ENCODE results near the gene OR2AT4. TPM values are rescaled to one million over a fixed set of nuclear protein-coding genes. Genes with fewer than 3 reads are reported as not detected.

The OR2AT4 gene
- total and polyA plus RNA-seq, 2 of the 8 experiments (the other 6 are each of a cell fraction or from before 2014, with no cell fraction given), result not detected

DNA sequence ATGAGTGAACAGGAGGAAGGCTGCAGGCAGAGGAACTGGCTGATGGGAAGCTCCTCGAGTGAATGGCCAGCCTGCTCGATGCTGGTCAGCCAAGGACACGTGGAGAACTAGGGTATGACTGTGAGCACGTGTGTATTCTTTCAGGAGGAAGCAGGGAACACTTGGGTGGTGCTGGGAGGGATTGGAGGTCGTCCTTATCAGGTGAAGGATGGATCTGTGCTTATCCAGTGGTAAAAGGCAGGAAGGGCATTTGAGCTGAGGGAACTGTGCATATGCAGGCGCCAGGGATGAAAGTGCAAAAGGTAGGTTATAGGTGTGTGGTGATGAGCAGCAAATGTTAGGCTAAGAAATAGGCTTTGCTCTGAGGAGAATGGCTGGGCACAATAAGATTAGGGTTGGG lies 44.5 kb upstream of the OR2AT4 start:
- ChIA-PET CTCF (ENCODE audit: partially characterized antibody) (interaction anchor here (0.9 to 29.8 kb wide), 45 partner anchors 11 to 282 kb away, joined by 3 to 952 read pairs (median 6); partner anchors contain the start of genes SLCO2B1 and TPBGL), POLR2A (ENCODE audit: partially characterized antibody) (interaction anchor here (1.1 to 1.5 kb wide), 3 partner anchors 64 to 118 kb away, joined by 3 to 4 read pairs (median 3); no protein-coding TSS in a partner anchor)
- Histone ChIP-seq H3K4me3 (ENCODE audit: extremely low read depth in 1 of 4, insufficient read depth in 2 of 4, low read depth in 3 of 4, low read length in 4 of 4) (no peak overlapping the region), H3K79me1 (ENCODE audit: low read depth, low read length) (no peaks in the 10 kb centered on the region), H4K91ac (replicated peaks; ENCODE audit: insufficient read length, low read length) (no peak overlapping the region), H4K20me1 (replicated peaks in 1 of 2; ENCODE audit: control insufficient read depth in 1 of 2, insufficient read depth in 2 of 2, low read length in 2 of 2) (peaks cover 0 to 2% of the 10 kb centered on the region in 2 experiments), H3K18ac (ENCODE audit: extremely low read depth, low read length) (no peak overlapping the region), H3K4me1 (replicated peaks in 1 of 4; ENCODE audit: control insufficient read depth in 3 of 4, insufficient read depth in 4 of 4, low read length in 3 of 4) (no peaks in the 10 kb centered on the region), H3K27ac (ENCODE audit: low read depth, low read length) (no peak overlapping the region), H2BK5ac (ENCODE audit: low read depth, low read length) (no peak overlapping the region), H3K27me3 (replicated peaks in 1 of 4; ENCODE audit: control insufficient read depth in 3 of 4, extremely low read depth in 1 of 4, insufficient read depth in 3 of 4, low read length in 3 of 4) (no peaks in the 10 kb centered on the region), H2BK120ac (replicated peaks; ENCODE audit: low read depth, low read length) (no peak overlapping the region), H3K9me3 (ENCODE audit: insufficient read depth in 2 of 2, low read depth in 1 of 2, low read length in 1 of 2) (peaks cover 0 to 2% of the 10 kb centered on the region in 2 experiments; a peak in 1 of 4 replicates), H3K4ac (replicated peaks; ENCODE audit: insufficient read length, low read depth, low read length) (no peak overlapping the region), H3K4me2 (ENCODE audit: insufficient read depth in 1 of 2, low read depth in 2 of 2, low read length in 2 of 2) (no peak overlapping the region), H4K5ac (ENCODE audit: insufficient read length, low read depth, low read length) (no peak overlapping the region), H3K56ac (replicated peaks; ENCODE audit: insufficient read length, low read depth, low read length) (no peak overlapping the region), H3K36me3 (ENCODE audit: control insufficient read depth in 2 of 4, insufficient read depth in 4 of 4, low read length in 3 of 4) (no peaks in the 10 kb centered on the region), H3K79me2 (ENCODE audit: control insufficient read depth in 1 of 2, insufficient read depth in 2 of 2, low read length in 2 of 2) (no peaks in the 10 kb centered on the region), H3K23me2 (ENCODE audit: low read depth, low read length) (no peaks in the 10 kb centered on the region), H2AFZ (ENCODE audit: low read length) (no peak overlapping the region), H3K14ac (ENCODE audit: insufficient read length) (no peak overlapping the region), H2BK15ac (ENCODE audit: low read length) (0 out of 2 replicates have a peak overlapping the region, but pooled peaks have one; percentile 61), H2BK20ac (ENCODE audit: low read length) (0 out of 2 replicates have a peak overlapping the region, but pooled peaks have one; percentile 61), H2BK12ac (ENCODE audit: low read depth, low read length) (peak overlapping the region; percentile 75; the same call in 1 of the 2 replicates), H3K9ac (replicated peaks in 1 of 4; ENCODE audit: extremely low read depth in 1 of 4, low read depth in 3 of 4, low read length in 3 of 4) (no peak overlapping the region), H4K8ac (ENCODE audit: extremely low read depth, insufficient read depth, low read length) (no peak overlapping the region), H2AK5ac (ENCODE audit: low read depth, low read length) (peak overlapping the region; percentile 87; the same call in 1 of the 2 replicates), H3K23ac (ENCODE audit: insufficient read length) (no peak overlapping the region)
- FAIRE-seq (no peak), DNase-seq (ENCODE audit: low read depth in 1 of 2, low spot score in 2 of 2) (no peak)
- no peak for TF ChIP-seq YY1 (IDR thresholded peaks at IDR 0.05; ENCODE audit: low read depth, low read length)
- 69% methylated on average over 6 of the region's 6 CpGs; no CpG with 5 or more reads in 1 of the 2 experiments for WGBS, 2 experiments (ENCODE audit: extremely low coverage in 1 of 2, insufficient coverage in 1 of 2, insufficient read length in 1 of 2, insufficient replicate concordance in 2 of 2, low coverage in 1 of 2, low lambda C conversion rate in 2 of 2, missing lambda C conversion rate in 1 of 2)
